ENCODE results near the gene SH3RF3.

Gene SH3RF3

DNA sequence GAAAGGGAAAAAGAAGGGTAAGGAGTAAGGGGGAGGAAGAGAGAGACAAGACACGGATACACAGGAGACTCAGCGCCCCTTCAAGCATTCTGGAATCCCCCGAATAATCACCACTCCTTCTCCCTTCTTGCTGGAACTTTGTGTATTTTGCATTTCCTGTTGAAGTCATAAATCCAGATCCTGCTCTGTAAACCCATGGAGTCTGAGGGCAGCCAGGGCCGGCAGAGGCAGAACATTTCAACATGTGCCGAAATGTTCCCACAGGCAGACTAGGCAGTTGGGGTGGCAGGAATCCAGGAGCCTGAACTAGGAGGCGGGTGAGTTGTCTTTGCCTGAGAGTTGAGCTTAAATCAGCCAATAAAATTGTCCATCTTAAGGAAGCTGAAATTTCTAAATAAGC, 193.1 kb downstream of the SH3RF3 start:
- DNase-seq, result no peak

- no peak for DNase-seq
Measured at GRCh38 chr2:109322641-109323040, 193.6 kb downstream of the SH3RF3 start.

GRCh38 chr2:109324861-109325260, 195.9 kb downstream of the SH3RF3 start:
- DNase-seq, result no peak

DNA sequence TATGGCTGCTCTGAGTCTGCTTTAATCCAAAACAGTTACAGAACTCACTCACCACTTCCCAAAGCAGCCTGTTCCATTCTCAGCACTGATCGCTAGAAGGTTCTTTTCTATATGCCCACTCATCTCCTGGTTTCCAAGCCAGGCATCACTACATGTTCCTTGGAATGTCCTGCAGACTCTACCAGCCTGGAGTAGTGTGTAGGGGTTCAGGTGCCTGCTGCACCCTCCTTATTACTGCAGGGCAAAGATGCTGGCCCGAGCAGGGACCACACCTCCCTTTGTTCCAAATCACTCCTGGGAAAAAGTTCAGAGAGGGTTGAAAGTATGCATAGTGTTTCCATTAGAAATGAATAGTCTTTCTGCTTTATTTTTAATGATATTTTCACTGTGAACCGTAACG, 196.6 kb downstream of the SH3RF3 start:
- no peak for DNase-seq

DNA sequence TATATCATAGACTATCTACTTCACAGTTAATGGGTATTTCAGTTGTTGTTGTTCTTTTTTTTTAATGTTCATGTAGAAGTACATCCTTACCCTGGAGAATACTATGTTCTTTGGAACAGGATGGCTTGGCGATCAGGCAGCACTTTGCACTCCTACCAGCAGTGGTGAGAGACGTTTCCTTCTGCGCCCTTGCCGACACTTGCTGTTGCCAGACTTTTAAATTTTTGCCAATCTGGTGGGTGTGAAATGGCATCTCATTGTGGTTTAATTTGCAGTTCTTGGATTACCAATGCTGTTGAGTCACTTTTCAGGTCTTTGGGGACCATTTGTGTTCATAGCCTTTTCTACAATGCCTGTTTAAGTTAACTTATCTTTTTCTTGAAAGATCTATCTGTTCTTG, 197.3 kb downstream of the SH3RF3 start:
- no peak for DNase-seq

- DNase-seq, result no peak
Measured at GRCh38 chr2:109330056-109330455, 201.1 kb downstream of the SH3RF3 start.

- no peak for DNase-seq
Measured at GRCh38 chr2:109331081-109331480, 202.1 kb downstream of the SH3RF3 start.

DNA sequence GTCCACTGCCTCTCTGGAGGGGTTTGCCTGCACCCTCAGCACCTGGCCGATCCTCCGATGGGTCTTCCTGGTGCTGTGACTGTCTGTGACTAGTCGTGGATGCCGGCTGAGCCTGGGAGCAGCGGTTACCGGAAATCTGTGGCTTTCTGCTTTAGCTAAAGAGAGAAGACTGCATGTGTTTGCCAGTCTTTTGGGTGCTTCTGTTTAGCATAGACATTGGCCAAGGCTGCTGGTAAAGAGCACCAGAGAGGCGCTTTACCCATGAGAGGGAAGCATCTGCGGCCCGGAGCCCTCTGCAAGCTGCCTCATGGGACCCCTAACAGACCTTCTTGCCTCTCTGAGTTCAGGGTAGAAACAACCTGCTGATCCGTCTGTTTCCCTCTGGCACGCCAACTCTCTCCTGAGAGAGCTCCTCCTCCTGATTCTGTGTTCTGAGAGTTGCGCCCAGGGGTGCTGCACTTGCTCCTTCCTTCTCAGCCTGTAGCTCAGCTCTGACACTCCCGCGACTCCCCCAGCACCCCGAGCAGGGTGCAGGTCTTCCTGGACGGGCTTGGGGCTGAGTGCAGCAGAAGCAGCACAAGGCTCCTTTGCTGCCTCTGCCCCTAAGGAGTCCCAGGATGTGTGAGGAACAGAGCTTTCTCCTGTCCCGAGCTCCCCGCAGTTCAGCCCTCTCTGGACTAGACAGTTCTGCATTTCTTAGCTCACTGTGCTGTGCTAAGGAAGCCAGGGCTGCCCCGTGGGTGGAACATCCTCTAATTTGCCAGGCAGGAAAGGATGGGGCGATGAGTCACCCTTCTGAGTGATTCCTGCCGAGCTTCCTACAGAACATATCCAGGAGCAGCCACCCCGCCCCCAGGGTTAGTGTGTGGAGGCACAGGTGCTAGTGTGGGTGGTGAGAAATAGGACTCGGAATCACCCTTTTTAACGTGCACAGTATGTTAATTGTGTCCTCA, 203.2 kb downstream of the SH3RF3 start:
- DNase-seq, result no peak

- DNase-seq, result no peak
Measured at GRCh38 chr2:109332880-109333279, 203.9 kb downstream of the SH3RF3 start.

DNA sequence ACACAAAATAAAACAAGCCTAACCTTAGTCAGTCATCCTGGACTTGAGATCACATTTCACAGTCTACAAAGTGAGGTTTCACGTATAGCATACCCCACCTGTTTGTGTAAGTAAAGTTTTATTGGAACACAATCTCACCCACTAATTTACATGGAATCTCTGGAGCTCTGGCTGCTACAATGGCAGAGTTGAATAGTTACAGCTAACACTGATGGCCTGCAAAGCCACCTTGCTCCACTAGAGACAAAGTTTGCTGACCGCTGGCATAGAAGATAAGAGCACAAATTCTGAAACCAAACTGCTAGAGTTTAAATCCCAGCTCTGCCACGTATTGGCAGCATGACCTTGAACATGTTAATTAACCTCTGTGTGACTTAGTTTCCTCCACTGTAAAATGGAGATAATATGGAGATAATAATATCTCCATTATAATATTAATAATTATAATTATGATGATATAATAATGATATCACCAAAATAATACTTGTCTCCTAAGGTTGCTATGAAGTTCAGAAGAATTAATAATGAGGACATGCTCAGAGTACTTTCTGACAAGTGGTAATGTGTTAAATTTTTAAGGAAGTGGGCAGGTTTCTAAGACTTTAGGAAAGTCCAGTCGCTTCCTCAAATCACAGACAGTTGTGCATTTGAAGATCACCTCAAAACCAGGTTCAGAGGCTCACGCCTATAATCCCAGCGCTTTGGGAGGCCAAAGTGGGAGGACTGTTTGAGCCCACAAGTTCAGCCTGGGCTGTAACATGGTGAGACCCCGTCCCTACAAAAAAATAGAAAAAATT, 204.6 kb downstream of the SH3RF3 start:
- no peak for DNase-seq

DNA sequence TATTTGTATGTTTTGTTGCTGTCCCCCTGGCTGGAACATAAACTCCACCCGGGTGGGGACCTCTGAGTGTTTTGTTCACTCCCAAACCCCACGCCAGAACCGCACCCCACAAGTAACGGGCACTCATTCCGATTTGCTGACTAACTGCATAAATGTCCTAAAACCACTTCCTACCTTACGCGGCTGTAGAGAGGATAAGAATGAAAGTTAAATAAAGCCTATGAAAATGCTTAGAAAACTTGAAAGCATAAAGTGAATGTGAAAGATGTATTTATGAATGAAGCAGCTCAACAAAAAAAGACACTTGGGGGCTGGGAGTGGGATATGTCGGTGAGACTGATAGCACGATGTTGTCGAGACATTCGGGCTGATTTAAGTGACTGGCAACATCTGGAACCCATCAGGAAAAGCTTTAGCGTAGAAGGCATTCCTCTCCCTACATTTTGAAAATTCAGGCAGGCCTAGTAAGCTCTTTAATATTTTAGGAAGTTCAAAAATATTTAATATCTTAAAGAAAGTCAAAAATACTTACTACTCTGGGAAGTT, 206.7 kb downstream of the SH3RF3 start:
- no peak for DNase-seq

DNA sequence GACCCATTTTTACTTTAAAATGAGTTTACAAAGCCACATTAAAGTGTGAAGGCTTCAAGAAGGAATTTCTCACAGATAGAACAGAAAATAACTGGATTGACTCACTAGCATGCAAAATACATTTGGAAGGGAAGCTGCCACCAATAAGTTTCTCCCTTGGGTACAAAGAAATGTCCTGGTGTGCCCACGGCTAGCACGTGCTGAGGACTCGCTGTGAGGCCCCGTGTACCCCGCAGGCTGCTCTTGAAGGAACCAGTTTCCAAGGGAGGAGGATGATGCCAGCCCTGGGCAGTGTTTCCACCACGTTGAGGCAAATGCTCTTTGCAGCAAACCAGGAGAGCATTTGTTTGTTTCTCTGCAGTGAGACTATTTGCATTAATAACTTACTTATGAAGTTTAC, 207.3 kb downstream of the SH3RF3 start:
- DNase-seq, result no peak

DNA sequence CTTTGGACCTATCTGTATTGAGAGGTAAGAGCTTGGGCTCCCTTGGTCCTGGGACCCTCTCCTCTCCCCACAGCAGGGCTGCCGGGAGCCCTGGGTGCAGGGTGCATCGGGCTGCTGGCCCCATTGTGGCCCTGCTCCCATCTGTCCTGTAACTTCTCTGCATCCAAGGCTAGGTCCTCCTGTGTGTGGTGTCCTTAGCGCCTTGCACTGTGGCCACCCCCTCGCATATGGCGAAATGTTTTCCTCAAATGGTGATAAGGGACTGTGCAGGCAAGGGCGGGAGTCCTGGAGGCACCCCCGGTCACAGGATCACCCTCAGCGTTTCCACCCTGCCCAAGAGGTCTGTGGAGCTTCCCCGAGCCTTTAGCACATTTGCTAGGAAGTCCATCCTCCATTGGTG, 208.2 kb downstream of the SH3RF3 start:
- no peak for DNase-seq

DNA sequence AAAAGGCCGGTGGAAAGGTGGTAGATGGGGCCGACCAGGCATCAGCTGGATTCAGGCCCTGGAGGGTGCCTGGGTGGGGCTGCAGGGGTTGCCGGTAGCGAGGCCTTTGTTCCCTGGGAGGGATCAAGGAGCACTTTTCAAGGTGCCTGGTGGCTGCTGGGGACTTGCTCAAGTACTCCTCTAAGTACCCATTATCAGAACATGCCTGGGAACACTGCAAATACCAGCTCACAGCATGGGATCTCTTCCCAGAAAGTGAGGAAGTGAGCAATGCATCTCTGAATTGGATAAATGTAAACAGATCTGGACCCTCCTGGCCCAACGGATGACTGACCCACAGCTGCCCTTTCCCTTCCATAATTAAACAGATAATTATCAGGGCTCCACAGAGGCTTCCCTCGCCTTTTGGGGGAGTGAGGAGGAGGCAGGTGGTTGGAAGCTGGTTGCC, 210.5 kb downstream of the SH3RF3 start:
- DNase-seq, result no peak

DNA sequence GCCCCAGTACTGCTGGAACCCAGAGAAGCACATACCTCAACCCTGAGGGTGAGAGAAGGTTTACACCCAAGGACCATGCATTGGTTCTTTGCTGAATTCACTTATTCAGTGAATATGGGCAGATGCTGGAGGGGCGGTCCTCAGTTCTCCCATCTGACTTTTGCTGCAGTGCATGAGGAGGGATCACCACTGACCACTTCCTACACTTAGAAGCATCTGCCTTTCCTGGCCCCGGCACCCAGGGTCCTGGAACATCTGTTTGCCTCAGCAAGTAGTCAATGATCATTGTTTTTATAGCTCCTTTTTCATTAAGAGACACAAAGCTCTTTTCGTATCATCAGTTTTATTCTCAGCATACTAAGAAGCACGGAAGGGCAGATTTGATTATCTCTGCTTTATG, 211.4 kb downstream of the SH3RF3 start:
- no peak for DNase-seq

DNA sequence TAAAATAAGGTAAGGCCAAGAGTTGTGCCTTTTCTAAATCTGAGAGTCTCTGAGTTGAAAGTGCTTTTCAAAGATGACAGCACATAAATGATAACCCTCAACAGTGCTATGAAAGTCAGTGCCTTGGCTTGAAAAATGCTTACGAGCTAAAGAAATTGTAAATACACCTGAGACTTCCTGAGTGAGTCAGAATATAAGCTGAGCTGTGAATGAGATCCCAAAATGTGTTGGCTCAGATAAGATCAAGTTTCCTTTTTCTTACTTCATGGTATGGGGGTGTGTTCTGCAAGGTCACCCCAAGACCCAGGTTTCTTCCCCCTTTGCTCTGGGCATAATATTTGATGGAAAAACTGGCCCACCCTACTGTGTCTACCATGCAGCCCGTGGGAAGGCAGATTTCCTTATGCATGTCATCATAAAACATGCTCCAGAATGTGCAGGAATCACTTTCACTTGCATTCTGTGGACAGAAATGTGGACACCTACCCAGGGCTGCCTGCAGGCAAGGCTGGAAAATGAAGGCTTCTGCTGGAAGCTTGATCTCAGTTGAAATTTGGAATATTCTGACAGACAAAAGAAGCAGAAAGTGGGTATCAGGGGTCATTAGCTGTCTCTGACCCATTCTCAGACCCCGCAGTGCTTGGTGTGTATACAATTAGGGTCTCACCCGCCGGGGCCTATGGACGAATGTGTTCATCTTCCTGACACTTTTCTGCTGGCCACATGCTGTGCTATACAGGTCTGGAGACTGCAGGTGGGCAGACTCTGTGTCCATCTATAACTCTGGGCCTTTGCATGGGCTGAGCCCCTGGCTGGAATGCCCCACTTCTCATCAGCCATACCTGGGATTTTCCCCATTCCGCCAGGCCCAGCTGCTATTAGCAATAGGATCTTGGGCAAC, 212.6 kb downstream of the SH3RF3 start:
- no peak for DNase-seq

DNA sequence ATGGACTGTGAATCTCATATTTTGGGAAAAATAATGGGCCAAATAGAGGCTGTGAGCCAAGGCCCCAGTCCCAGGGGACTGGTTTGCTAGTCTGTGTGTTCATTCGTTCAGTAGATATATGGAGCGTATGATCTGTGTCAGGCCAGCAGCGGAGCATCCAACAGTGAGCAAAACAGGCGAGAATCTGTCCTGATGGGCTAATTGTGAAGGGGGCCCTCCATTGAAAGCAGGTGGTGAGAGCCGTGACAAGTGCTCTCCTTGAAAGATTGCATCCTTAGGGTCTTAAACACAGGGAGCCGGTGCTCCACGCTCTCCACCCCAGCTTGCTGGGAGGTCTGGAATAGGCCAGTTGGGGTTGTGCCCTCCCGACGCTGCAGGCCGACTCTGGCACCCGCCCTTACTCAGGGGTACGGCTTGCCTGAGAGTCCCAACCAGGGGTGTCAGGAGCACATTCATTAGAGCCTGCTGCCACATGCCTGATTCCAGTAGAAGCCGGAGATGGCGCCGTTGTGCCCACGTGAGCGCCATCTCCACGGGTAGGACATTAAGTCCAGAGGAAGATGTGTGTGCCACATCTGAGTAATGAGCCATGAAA, 213.3 kb downstream of the SH3RF3 start:
- no peak for DNase-seq

DNA sequence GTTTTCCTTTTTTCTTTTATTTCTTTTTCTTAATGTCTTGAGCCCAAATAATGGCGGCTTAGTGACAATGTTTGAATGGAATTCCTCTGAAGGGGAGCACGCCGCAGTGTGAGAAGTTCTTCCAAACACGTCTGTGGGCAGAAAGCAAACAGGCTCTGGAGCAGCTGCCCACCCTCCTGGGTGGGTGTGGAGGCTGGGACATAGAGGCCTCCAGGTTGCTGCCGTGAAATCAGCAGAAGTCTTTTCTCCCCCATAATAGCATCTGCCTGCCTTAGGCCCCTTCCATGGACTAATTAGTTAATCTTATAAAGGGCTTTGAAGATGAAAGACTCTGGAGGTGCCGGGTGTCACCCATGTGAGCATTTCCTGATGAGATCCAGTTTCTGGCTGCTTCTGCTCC, 213.9 kb downstream of the SH3RF3 start:
- DNase-seq, result no peak

DNA sequence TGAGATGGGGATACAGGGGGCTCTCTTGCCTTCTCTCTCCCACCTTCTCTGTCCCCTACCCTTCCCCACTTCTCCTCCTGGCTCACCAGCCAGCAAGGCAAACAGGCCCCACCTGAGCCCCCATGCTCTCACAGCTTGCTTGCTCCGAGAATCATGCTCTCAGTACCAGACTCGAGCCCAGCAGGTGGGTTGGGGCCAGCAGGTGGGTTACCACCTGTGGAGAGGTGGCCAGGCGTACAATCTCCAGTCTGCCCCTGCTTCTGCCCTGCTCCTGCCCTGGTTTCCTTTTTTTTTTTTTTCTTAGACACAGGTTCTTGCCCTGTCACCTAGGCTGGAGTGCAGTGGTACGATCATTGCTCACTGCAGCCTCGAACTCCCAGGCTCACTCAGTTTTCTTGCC, 214.5 kb downstream of the SH3RF3 start:
- no peak for DNase-seq

- DNase-seq, result no peak
Measured at GRCh38 chr2:109344270-109344805, 215.3 kb downstream of the SH3RF3 start.

- DNase-seq, result no peak
Measured at GRCh38 chr2:109345091-109345490, 216.1 kb downstream of the SH3RF3 start.

Measured in activated CD4-positive, alpha-beta T cell treated with anti-CD3 and anti-CD28 coated beads, Interleukin-2, amount 50 U/mL, for 1 hour (primary cell).